ENCODE results near the gene MBLAC1. TPM values are rescaled to one million over a fixed set of nuclear protein-coding genes. Genes with fewer than 3 reads are reported as not detected.

MBLAC1 gene
- total and polyA plus RNA-seq, 9 of the 15 experiments (the other 6 are each of a cell fraction or from before 2014, with no cell fraction given) = 0.03 to 3.1 (median 0.52) TPM

- no peak for TF ChIP-seq TFE3 (CRISPR knock-in tag; IDR thresholded peaks at IDR 0.05)
- no peak for TF ChIP-seq FOXP1 (CRISPR knock-in tag; IDR thresholded peaks at IDR 0.05)
- TF ChIP-seq ZNF224 (CRISPR knock-in tag; IDR thresholded peaks at IDR 0.05) = no peak
- TF ChIP-seq JUN (IDR thresholded peaks at IDR 0.05; ENCODE audit: borderline replicate concordance, low read depth, low read length) = no peak
- no peak for TF ChIP-seq JUN (CRISPR knock-in tag; IDR thresholded peaks at IDR 0.05; ENCODE audit: borderline replicate concordance)
- peak; percentile 77 for TF ChIP-seq L3MBTL2 (IDR thresholded peaks at IDR 0.05)
- TF ChIP-seq ZNF449 (CRISPR knock-in tag; IDR thresholded peaks at IDR 0.05) = 0 out of 2 replicates have a peak, but pooled peaks have one; percentile 14
- peak; percentile 40 for TF ChIP-seq PRDM10 (IDR thresholded peaks at IDR 0.05; ENCODE audit: partially characterized antibody)
- TF ChIP-seq, protein P1, sequence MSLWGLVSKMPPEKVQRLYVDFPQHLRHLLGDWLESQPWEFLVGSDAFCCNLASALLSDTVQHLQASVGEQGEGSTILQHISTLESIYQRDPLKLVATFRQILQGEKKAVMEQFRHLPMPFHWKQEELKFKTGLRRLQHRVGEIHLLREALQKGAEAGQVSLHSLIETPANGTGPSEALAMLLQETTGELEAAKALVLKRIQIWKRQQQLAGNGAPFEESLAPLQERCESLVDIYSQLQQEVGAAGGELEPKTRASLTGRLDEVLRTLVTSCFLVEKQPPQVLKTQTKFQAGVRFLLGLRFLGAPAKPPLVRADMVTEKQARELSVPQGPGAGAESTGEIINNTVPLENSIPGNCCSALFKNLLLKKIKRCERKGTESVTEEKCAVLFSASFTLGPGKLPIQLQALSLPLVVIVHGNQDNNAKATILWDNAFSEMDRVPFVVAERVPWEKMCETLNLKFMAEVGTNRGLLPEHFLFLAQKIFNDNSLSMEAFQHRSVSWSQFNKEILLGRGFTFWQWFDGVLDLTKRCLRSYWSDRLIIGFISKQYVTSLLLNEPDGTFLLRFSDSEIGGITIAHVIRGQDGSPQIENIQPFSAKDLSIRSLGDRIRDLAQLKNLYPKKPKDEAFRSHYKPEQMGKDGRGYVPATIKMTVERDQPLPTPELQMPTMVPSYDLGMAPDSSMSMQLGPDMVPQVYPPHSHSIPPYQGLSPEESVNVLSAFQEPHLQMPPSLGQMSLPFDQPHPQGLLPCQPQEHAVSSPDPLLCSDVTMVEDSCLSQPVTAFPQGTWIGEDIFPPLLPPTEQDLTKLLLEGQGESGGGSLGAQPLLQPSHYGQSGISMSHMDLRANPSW (CRISPR knock-in tag; IDR thresholded peaks at IDR 0.05) = peak; percentile 80; the same call in 1 of the 2 replicates
- no peak for TF ChIP-seq SNAPC5 (CRISPR knock-in tag; IDR thresholded peaks at IDR 0.05)
- no peak for TF ChIP-seq DDX20 (tag; IDR thresholded peaks at IDR 0.05; ENCODE audit: low read depth)
- no peak for TF ChIP-seq NR3C1 (CRISPR knock-in tag; IDR thresholded peaks at IDR 0.05)
- no peak for TF ChIP-seq MAFK (IDR thresholded peaks at IDR 0.05; ENCODE audit: low read length)
- no peak for TF ChIP-seq TARDBP (IDR thresholded peaks at IDR 0.05)
- TF ChIP-seq STAT5A (IDR thresholded peaks at IDR 0.05; ENCODE audit: borderline replicate concordance, low read length) = no peak
- no peak for TF ChIP-seq GABPA (tag; conservative IDR thresholded peaks at IDR 0.05; ENCODE audit: low read depth)
- peak; percentile 66; the same call in 1 of the 2 replicates for TF ChIP-seq CTBP1 (IDR thresholded peaks at IDR 0.05; ENCODE audit: borderline replicate concordance)
- 0 out of 2 replicates have a peak, but pooled peaks have one; percentile 3 for TF ChIP-seq ZKSCAN1 (IDR thresholded peaks at IDR 0.05; ENCODE audit: low read depth, low read length)
Observed at GRCh38 chr7:100130608-100131453, 4.1 kb downstream of the MBLAC1 start (continued).
